H9 (cell line): Measurements from ENCODE around the gene MINPP1. TPM values are rescaled to one million over a fixed set of nuclear protein-coding genes. Genes with fewer than 3 reads are reported as not detected.
"Not testable (repeated sequence)": the region's sequence is repeated elsewhere in the genome, so short reads cannot be mapped to it uniquely, and the experiment has no call there.

Experiments
- DNase-seq: peaks from one replicate; pipeline ENCODE4 v3.0.0-alpha.2; 2017
- H2AFZ ChIP-seq: one replicate; pipeline ENCODE4 v1.6.1; 2013; ENCODE audit warnings: mild to moderate bottlenecking, low read length, control low read depth, moderate library complexity
- H2AK5ac ChIP-seq: 2 replicates; pipeline ENCODE4 v1.6.1; 2013; ENCODE audit warnings: low read length, control low read depth, mixed read lengths; ENCODE audit not compliant: insufficient read length
- H2BK120ac ChIP-seq: one replicate; pipeline ENCODE4 v1.6.1; 2013; ENCODE audit warnings: low read depth, mild to moderate bottlenecking, low read length, control low read depth, inconsistent platforms; ENCODE audit not compliant: poor library complexity, severe bottlenecking
- H2BK12ac ChIP-seq: 2 replicates; pipeline ENCODE4 v1.6.1; 2013; ENCODE audit warnings: low read length, control low read depth, mixed read lengths, low read depth; ENCODE audit not compliant: insufficient read length
- H2BK15ac ChIP-seq: 2 replicates; pipeline ENCODE4 v1.6.1; 2013; ENCODE audit warnings: low read depth, low read length, control low read depth
- H2BK20ac ChIP-seq: one replicate; pipeline ENCODE4 v1.6.1; 2013; ENCODE audit warnings: low read depth, mild to moderate bottlenecking, low read length, control low read depth, inconsistent platforms; ENCODE audit not compliant: poor library complexity, severe bottlenecking
- H2BK5ac ChIP-seq: 2 replicates; pipeline ENCODE4 v1.6.1; 2013; ENCODE audit warnings: low read length, control low read depth, mixed read lengths; ENCODE audit not compliant: insufficient read length
- H3K14ac ChIP-seq: 2 replicates; pipeline ENCODE4 v1.6.1; 2013; ENCODE audit warnings: low read length, control low read depth; ENCODE audit not compliant: insufficient read depth
- H3K18ac ChIP-seq: 2 replicates; pipeline ENCODE4 v1.6.1; 2013; ENCODE audit warnings: low read depth, mild to moderate bottlenecking, mixed read lengths, low read length, control low read depth; ENCODE audit not compliant: insufficient read length
- H3K23ac ChIP-seq: 2 replicates; pipeline ENCODE4 v1.6.1; 2013; ENCODE audit warnings: low read length, control low read depth, mixed read lengths, low read depth; ENCODE audit not compliant: insufficient read length
- H3K23me2 ChIP-seq: 2 replicates; pipeline ENCODE4 v1.6.1; 2013; ENCODE audit warnings: low read depth, mild to moderate bottlenecking, mixed read lengths, low read length, control low read depth; ENCODE audit not compliant: insufficient read length, poor library complexity, severe bottlenecking
- H3K27ac ChIP-seq: 2 replicates; pipeline ENCODE4 v1.5.1; 2013; ENCODE audit warnings: low read length, control low read depth, mixed read lengths, low read depth; ENCODE audit not compliant: insufficient read length
- H3K27me3 ChIP-seq: 2 replicates; pipeline ENCODE4 v1.6.1; 2013; ENCODE audit warnings: low read length, control low read depth, inconsistent platforms; ENCODE audit not compliant: insufficient read depth
- H3K4ac ChIP-seq: 2 replicates; pipeline ENCODE4 v1.6.1; 2013; ENCODE audit warnings: low read depth, mild to moderate bottlenecking, control low read depth, inconsistent platforms, low read length, moderate library complexity
- H3K4me1 ChIP-seq: 2 replicates; pipeline ENCODE4 v1.6.1; 2013; ENCODE audit warnings: low read length, control low read depth, inconsistent platforms; ENCODE audit not compliant: insufficient read depth
- H3K4me2 ChIP-seq: 2 replicates; pipeline ENCODE4 v1.6.1; 2013; ENCODE audit warnings: low read length, control low read depth, mixed read lengths; ENCODE audit not compliant: insufficient read length, insufficient read depth
- H3K56ac ChIP-seq: 2 replicates; pipeline ENCODE4 v1.6.1; 2013; ENCODE audit warnings: low read depth, mild to moderate bottlenecking, mixed read lengths, low read length, control low read depth; ENCODE audit not compliant: insufficient read length
- H3K79me1 ChIP-seq: 2 replicates; pipeline ENCODE4 v1.6.1; 2013; ENCODE audit warnings: low read depth, mild to moderate bottlenecking, moderate library complexity, low read length, control low read depth, inconsistent platforms; ENCODE audit not compliant: insufficient read depth, poor library complexity, severe bottlenecking
- H3K79me2 ChIP-seq: 2 replicates; pipeline ENCODE4 v1.6.1; 2013; ENCODE audit warnings: low read length, control low read depth, inconsistent platforms; ENCODE audit not compliant: insufficient read depth
- H3K9ac ChIP-seq: 2 replicates; pipeline ENCODE4 v1.6.1; 2013; ENCODE audit warnings: low read length, control low read depth, mixed read lengths; ENCODE audit not compliant: insufficient read length; ENCODE audit errors: extremely low read depth
- H3K9me3 ChIP-seq: one replicate; pipeline ENCODE4 v1.6.1; 2013; ENCODE audit warnings: low read depth, low read length, inconsistent platforms; ENCODE audit not compliant: control insufficient read depth
- H3T11ph ChIP-seq: one replicate; pipeline ENCODE4 v1.6.1; 2013; ENCODE audit warnings: mild to moderate bottlenecking, low read length, control low read depth, inconsistent platforms
- H4K20me1 ChIP-seq: one replicate; pipeline ENCODE4 v1.6.1; 2013; ENCODE audit not compliant: control insufficient read depth, insufficient read length, insufficient read depth
- H4K5ac ChIP-seq: 2 replicates; pipeline ENCODE4 v1.6.1; 2013; ENCODE audit warnings: low read depth, mild to moderate bottlenecking, mixed read lengths, low read length, control low read depth; ENCODE audit not compliant: insufficient read length
- H4K8ac ChIP-seq: replicated peaks from 2 replicates; pipeline ENCODE4 v1.6.1; 2013; ENCODE audit warnings: low read length, control low read depth, mixed read lengths, low read depth; ENCODE audit not compliant: insufficient read length
- H4K91ac ChIP-seq: 2 replicates; pipeline ENCODE4 v1.6.1; 2013; ENCODE audit warnings: low read depth, mild to moderate bottlenecking, moderate library complexity, mixed read lengths, low read length, control low read depth; ENCODE audit not compliant: insufficient read length
- H3K27ac Mint-ChIP-seq, 3 experiments: 2 replicates in 2 of 3; 3 replicates in 1 of 3; pipeline ENCODE4 v1.8.0; 2020 to 2021; ENCODE audit warnings: mixed read lengths in 3 of 3, mild to moderate bottlenecking in 1 of 3, moderate library complexity in 1 of 3
- H3K27me3 Mint-ChIP-seq: 2 replicates; pipeline ENCODE4 v1.8.0; 2021; ENCODE audit warnings: low read depth, mild to moderate bottlenecking, moderate library complexity, mixed read lengths
- H3K36me3 Mint-ChIP-seq, 3 experiments: 2 replicates in 2 of 3; 3 replicates in 1 of 3; pipeline ENCODE4 v1.8.0; 2020 to 2021; ENCODE audit warnings: low read depth in 3 of 3, mixed read lengths in 3 of 3; ENCODE audit not compliant: insufficient read depth in 1 of 3
- H3K4me1 Mint-ChIP-seq, 2 experiments: 2 replicates each; pipeline ENCODE4 v1.8.0; 2020; ENCODE audit warnings: mixed read lengths in 2 of 2
- H3K4me3 Mint-ChIP-seq, 2 experiments: 2 replicates in 1 of 2; 3 replicates in 1 of 2; pipeline ENCODE4 v1.8.0; 2020 to 2021; ENCODE audit warnings: mild to moderate bottlenecking in 2 of 2, mixed read lengths in 2 of 2, moderate library complexity in 1 of 2
- H3K9me3 Mint-ChIP-seq, 2 experiments: 2 replicates in 1 of 2; 3 replicates in 1 of 2; pipeline ENCODE4 v1.8.0; 2020; ENCODE audit warnings: mild to moderate bottlenecking in 2 of 2, mixed read lengths in 2 of 2, moderate library complexity in 1 of 2
- WGBS: extraction: QIAGEN DNeasy Blood & Tissue Kit; methylation state at CpG from one replicate; pipeline ENCODE4 v1.1.7; 2013; ENCODE audit warnings: missing lambda C conversion rate, low lambda C conversion rate, mixed read lengths; ENCODE audit not compliant: insufficient read length; ENCODE audit errors: extremely low coverage; 5-methylcytosine and 5-hydroxymethylcytosine counted together
- long read RNA-seq: library from polyadenylated mRNA; unstranded; transcript quantifications from one replicate; pipeline ENCODE4 v2.0.0, GENCODE V29; 2020
- total RNA-seq: library from RNA; stranded (reverse); gene quantifications from 2 replicates; pipeline ENCODE4 v1.2.1, GENCODE V29; 2021
- TF ChIP-seq, protein P1 (sequence below): fragments of 200-600 bp; sonication (generic); conservative IDR thresholded peaks from 3 replicates; pipeline ENCODE4 v1.8.0; 2021; ENCODE audit warnings: antibody characterized with exemption, mild to moderate bottlenecking

MINPP1 gene, protein sequence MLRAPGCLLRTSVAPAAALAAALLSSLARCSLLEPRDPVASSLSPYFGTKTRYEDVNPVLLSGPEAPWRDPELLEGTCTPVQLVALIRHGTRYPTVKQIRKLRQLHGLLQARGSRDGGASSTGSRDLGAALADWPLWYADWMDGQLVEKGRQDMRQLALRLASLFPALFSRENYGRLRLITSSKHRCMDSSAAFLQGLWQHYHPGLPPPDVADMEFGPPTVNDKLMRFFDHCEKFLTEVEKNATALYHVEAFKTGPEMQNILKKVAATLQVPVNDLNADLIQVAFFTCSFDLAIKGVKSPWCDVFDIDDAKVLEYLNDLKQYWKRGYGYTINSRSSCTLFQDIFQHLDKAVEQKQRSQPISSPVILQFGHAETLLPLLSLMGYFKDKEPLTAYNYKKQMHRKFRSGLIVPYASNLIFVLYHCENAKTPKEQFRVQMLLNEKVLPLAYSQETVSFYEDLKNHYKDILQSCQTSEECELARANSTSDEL
- 29.8 and 30.3 TPM in 2 replicates for total RNA-seq
- long read RNA-seq, transcript MINPP1-202 (5 exons, 2,415 nt), result major isoform, 424 of 452 reads
- long read RNA-seq, partial matches to known transcripts, result 3 of 452 reads
- long read RNA-seq, other reads (novel, unspliced or antisense), result 21 of 452 reads

- no peak within 1 kb of the TSS for H2BK12ac ChIP-seq
- H2BK120ac ChIP-seq, result no peak within 1 kb of the TSS
- H3K18ac ChIP-seq, result no peak within 1 kb of the TSS
- peak within 1 kb of the TSS; percentile 24 for H2AFZ ChIP-seq
- H3K36me3 Mint-ChIP-seq, result peaks cover 2 to 20% (median 15%) of the 10 kb centered on the region in 3 experiments; a peak in 5 of 7 replicates
- H3K4ac ChIP-seq, result no peak within 1 kb of the TSS
- H3K27me3 Mint-ChIP-seq, result peaks cover 13% of the 10 kb centered on the region
- H3K23me2 ChIP-seq, result peaks cover 3% of the 10 kb centered on the region
- no peaks in the 10 kb centered on the region for H4K20me1 ChIP-seq
- peak within 1 kb of the TSS; percentile 64; the same call in 1 of the 2 replicates for H3K14ac ChIP-seq
- peak within 1 kb of the TSS; percentile 38 to 96 (median 78); a peak in 5 of 7 replicates for H3K27ac Mint-ChIP-seq
- peak within 1 kb of the TSS; percentile 94 for H3K4me3 Mint-ChIP-seq
- no peaks in the 10 kb centered on the region for H3K79me1 ChIP-seq
- no peak within 1 kb of the TSS for H3K23ac ChIP-seq
- H3K9me3 ChIP-seq, result no peaks in the 10 kb centered on the region
- DNase-seq, result peak; percentile 91
- H3K27me3 ChIP-seq, result no peaks in the 10 kb centered on the region
- H3K79me2 ChIP-seq, result peaks cover 2% of the 10 kb centered on the region; the same call in 1 of the 2 replicates
- no peak within 1 kb of the TSS for H3T11ph ChIP-seq
- H4K91ac ChIP-seq, result no peak within 1 kb of the TSS
- H4K8ac ChIP-seq, result no peak within 1 kb of the TSS
- H2BK15ac ChIP-seq, result no peak within 1 kb of the TSS
- no peaks in the 10 kb centered on the region for H3K4me1 ChIP-seq
- no peak within 1 kb of the TSS for H2BK20ac ChIP-seq
- no peak within 1 kb of the TSS for H3K56ac ChIP-seq
- no peaks in the 10 kb centered on the region for H3K9me3 Mint-ChIP-seq
- H2AK5ac ChIP-seq, result no peak within 1 kb of the TSS
- H3K27ac ChIP-seq, result no peak within 1 kb of the TSS
- H3K4me2 ChIP-seq, result peak within 1 kb of the TSS; percentile 79
- H2BK5ac ChIP-seq, result no peak within 1 kb of the TSS
- WGBS, result no CpG with 5 or more reads among the region's 74 CpGs
- H3K9ac ChIP-seq, result peak within 1 kb of the TSS; percentile 77
- no peak within 1 kb of the TSS for H4K5ac ChIP-seq
- H3K4me1 Mint-ChIP-seq, result peaks cover 26 to 29% of the 10 kb centered on the region in 2 experiments
- TF ChIP-seq, protein P1, sequence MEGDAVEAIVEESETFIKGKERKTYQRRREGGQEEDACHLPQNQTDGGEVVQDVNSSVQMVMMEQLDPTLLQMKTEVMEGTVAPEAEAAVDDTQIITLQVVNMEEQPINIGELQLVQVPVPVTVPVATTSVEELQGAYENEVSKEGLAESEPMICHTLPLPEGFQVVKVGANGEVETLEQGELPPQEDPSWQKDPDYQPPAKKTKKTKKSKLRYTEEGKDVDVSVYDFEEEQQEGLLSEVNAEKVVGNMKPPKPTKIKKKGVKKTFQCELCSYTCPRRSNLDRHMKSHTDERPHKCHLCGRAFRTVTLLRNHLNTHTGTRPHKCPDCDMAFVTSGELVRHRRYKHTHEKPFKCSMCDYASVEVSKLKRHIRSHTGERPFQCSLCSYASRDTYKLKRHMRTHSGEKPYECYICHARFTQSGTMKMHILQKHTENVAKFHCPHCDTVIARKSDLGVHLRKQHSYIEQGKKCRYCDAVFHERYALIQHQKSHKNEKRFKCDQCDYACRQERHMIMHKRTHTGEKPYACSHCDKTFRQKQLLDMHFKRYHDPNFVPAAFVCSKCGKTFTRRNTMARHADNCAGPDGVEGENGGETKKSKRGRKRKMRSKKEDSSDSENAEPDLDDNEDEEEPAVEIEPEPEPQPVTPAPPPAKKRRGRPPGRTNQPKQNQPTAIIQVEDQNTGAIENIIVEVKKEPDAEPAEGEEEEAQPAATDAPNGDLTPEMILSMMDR, result no peak
These were observed at the start of gene MINPP1 for GRCh38 chr10:87504640-87505365. TSS of gene MINPP1 (plus strand) at chr10:87504893. CDS start at chr10:87504916, 23 bp downstream.

DNA sequence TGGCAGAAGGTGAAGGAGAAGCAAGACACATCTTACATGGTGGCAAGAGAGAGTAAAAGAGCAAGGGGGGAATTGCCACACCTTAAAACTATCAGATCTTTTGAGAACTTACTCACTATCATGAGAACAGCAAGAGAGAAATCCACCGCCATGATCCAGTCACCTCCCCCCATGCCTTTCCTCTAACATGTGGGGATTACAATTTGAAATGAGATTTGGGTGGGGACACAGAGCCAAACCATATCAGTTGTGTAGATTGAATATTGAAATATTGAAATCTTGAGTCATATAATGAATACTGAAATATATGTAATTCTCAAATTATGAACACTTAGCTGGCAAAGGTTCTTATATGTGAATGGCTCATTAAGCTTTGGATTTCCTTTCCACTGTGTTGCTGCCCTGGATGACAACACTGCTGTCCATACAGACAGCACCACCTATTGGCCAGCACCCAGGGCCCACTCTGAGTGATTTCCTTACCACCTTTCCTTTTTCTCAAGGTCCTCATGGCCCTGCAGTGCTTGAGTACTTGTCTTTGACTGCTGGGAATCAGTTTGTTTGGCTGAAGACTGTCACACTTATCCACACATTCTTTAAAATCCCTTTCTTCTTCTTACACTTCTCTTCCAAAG lies 48.0 kb upstream of the MINPP1 start:
- not testable (repeated sequence) for H3K4me3 Mint-ChIP-seq, H3K23me2 ChIP-seq, H3K56ac ChIP-seq, H3K9ac ChIP-seq, H3K79me1 ChIP-seq, H3K23ac ChIP-seq, H3K27me3 ChIP-seq, H3K79me2 ChIP-seq, H2BK120ac ChIP-seq, H4K91ac ChIP-seq, DNase-seq, H3K4me2 ChIP-seq, H3K4ac ChIP-seq, H2AK5ac ChIP-seq, H3K9me3 ChIP-seq, H2BK15ac ChIP-seq, H4K5ac ChIP-seq, H3K4me1 Mint-ChIP-seq, H2BK5ac ChIP-seq, H3T11ph ChIP-seq, H2AFZ ChIP-seq, H3K14ac ChIP-seq, H4K20me1 ChIP-seq, H2BK12ac ChIP-seq, H3K18ac ChIP-seq, H2BK20ac ChIP-seq, H3K4me1 ChIP-seq, H3K27ac Mint-ChIP-seq, H3K9me3 Mint-ChIP-seq, H3K27ac ChIP-seq, H4K8ac ChIP-seq, H3K27me3 Mint-ChIP-seq, H3K36me3 Mint-ChIP-seq
- no CpG with 5 or more reads among the region's 1 CpG for WGBS
